Ramos (cell line): ENCODE measurements around the gene NID1.

ENCODE experiments used
- in situ Hi-C: fragments of 300-500 bp; cut with MboI; formaldehyde crosslinking; loops from one replicate; pipeline ENCODE4 v1.14.3; 2022; ENCODE audit warnings: low sequenced_read_pairs; ENCODE audit not compliant: unreplicated experiment

Gene NID1

GRCh38 chr1:236070753-236071152 lies 5.9 kb upstream of the NID1 start:
- in situ Hi-C loops, result no loop called here

GRCh38 chr1:236069796-236070195 lies 4.9 kb upstream of the NID1 start:
- in situ Hi-C loops, result no loop called here

- in situ Hi-C loops, result no loop called here
Observed at GRCh38 chr1:236067854-236068454, 3.1 kb upstream of the NID1 start.

- in situ Hi-C loops, result no loop called here
Observed at GRCh38 chr1:236066828-236067386, 2.0 kb upstream of the NID1 start.

GRCh38 chr1:236066054-236066453 lies 1.2 kb upstream of the NID1 start:
- in situ Hi-C loops, result no loop called here

- in situ Hi-C loops, result no loop called here
Observed at GRCh38 chr1:236065509-236066005, 667 bp upstream of the NID1 start.

- in situ Hi-C loops, result no loop called here
Observed at GRCh38 chr1:236063919-236064673, 794 bp downstream of the NID1 start.

- in situ Hi-C loops, result no loop called here
Observed at GRCh38 chr1:236063551-236063918, 1.4 kb downstream of the NID1 start.

- in situ Hi-C loops, result no loop called here
Observed at GRCh38 chr1:236060286-236060685, 4.6 kb downstream of the NID1 start.

- in situ Hi-C loops, result no loop called here
Observed at GRCh38 chr1:236059011-236059410, 5.9 kb downstream of the NID1 start.

- in situ Hi-C loops, result no loop called here
Observed at GRCh38 chr1:236058141-236058934, 6.6 kb downstream of the NID1 start.

- in situ Hi-C loops, result no loop called here
Observed at GRCh38 chr1:236057546-236057945, 7.3 kb downstream of the NID1 start.

- in situ Hi-C loops, result no loop called here
Observed at GRCh38 chr1:236052232-236052993, 12.5 kb downstream of the NID1 start.

GRCh38 chr1:236051242-236051791 lies 13.6 kb downstream of the NID1 start:
- in situ Hi-C loops, result no loop called here

- in situ Hi-C loops, result no loop called here
Observed at GRCh38 chr1:236045771-236046170, 19.1 kb downstream of the NID1 start.

GRCh38 chr1:236044341-236044740 lies 20.5 kb downstream of the NID1 start:
- in situ Hi-C loops, result no loop called here

GRCh38 chr1:236041631-236042618 lies 23.0 kb downstream of the NID1 start:
- in situ Hi-C loops, result no loop called here
